K562 (cell line): Measurements from ENCODE around the gene CAMKV. TPM values are rescaled to one million over a fixed set of nuclear protein-coding genes. Genes with fewer than 3 reads are reported as not detected.

Experiments
- ATAC-seq: fragments of 200-7000 bp; cut with Tn5 transposase; 3 replicates; pipeline ENCODE4 v1.9.1; 2020; ENCODE audit warnings: moderate library complexity
- BruUV-seq: library from RNA; stranded (reverse); fragments of 400-500 nt; replicated peaks from 2 replicates; lab custom pipeline; 2021; lab: Mats Ljungman, UMichigan
- CTCF ChIA-PET: fragments of 300-600 bp; formaldehyde crosslinking; extraction: SDS; loops from one replicate; lab custom pipeline; 2021; ENCODE audit warnings: low intra/inter-chr PET ratio; lab: Yijun Ruan, JAX
- POLR2A ChIA-PET: fragments of 300-600, 350-650 bp; sonication (Branson Sonifier 250); formaldehyde crosslinking; extraction: SDS; loops from one replicate; lab custom pipeline; 2021; ENCODE audit warnings: antibody characterized with exemption, inconsistent platforms; lab: Yijun Ruan, JAX
- DNase-seq, 4 experiments: peaks; one replicate each; pipeline versions ENCODE4 v3.0.0 to v3.0.0-alpha.2; 2011 to 2018; ENCODE audit warnings: low spot score in 3 of 4, mixed read lengths in 3 of 4; ENCODE audit errors: extremely low read depth in 1 of 4
- FAIRE-seq: peaks from 2 replicates; lab custom pipeline; 2011; peaks lifted over from hg19 to GRCh38; lab: Jason Lieb, UNC
- H2AFZ ChIP-seq: 2 replicates; pipeline ENCODE4 v1.6.0; 2011; ENCODE audit warnings: low read depth, low read length, control low read depth, inconsistent platforms
- H3K27ac ChIP-seq: fragments of 200-600 bp; 3 replicates; pipeline ENCODE4 v1.8.0; 2011; ENCODE audit warnings: low read depth, mild to moderate bottlenecking, control low read depth, inconsistent platforms, low read length, moderate library complexity, mixed read lengths; ENCODE audit errors: extremely low read depth
- H3K27me3 ChIP-seq, 2 experiments: fragments of 300-600 bp in 1 of 2; 2 replicates in 1 of 2; 3 replicates in 1 of 2; pipeline versions ENCODE4 v1.6.0 to v1.8.0; 2011; ENCODE audit warnings: inconsistent platforms in 2 of 2, low read length in 2 of 2, mild to moderate bottlenecking in 1 of 2, mixed read lengths in 1 of 2, moderate library complexity in 1 of 2; ENCODE audit not compliant: control insufficient read depth in 2 of 2, insufficient read depth in 2 of 2
- H3K36me3 ChIP-seq: fragments of 300-600 bp; 3 replicates; pipeline ENCODE4 v1.8.0; 2011; ENCODE audit warnings: mild to moderate bottlenecking, low read length, inconsistent platforms; ENCODE audit not compliant: control insufficient read depth, insufficient read depth
- H3K4me1 ChIP-seq, 2 experiments: fragments of 200-600 bp in 1 of 2; replicated peaks in 1 of 2; 2 replicates in 1 of 2; 3 replicates in 1 of 2; pipeline versions ENCODE4 v1.5.1 to v1.8.0; 2011; ENCODE audit warnings: inconsistent platforms in 2 of 2, low read length in 2 of 2, mild to moderate bottlenecking in 1 of 2, mixed read lengths in 1 of 2, moderate library complexity in 1 of 2; ENCODE audit not compliant: control insufficient read depth in 2 of 2, insufficient read depth in 2 of 2
- H3K4me2 ChIP-seq: 2 replicates; pipeline ENCODE4 v1.6.1; 2011; ENCODE audit warnings: low read length, control low read depth, inconsistent platforms, mixed read lengths; ENCODE audit not compliant: insufficient read depth
- H3K4me3 ChIP-seq: fragments of 200-600 bp; sonication (generic), shearing (Covaris generic); 2 replicates; pipeline ENCODE4 v1.5.1; 2016; ENCODE audit warnings: control low read depth, inconsistent platforms
- H3K79me2 ChIP-seq: fragments of 200-600 bp; 3 replicates; pipeline ENCODE4 v1.8.0; 2011; ENCODE audit warnings: low read length, inconsistent platforms; ENCODE audit not compliant: control insufficient read depth, insufficient read depth
- H3K9ac ChIP-seq, 2 experiments: 2 replicates each; pipeline versions ENCODE4 v1.6.0 to v1.6.1; 2011; ENCODE audit warnings: low read depth in 2 of 2, low read length in 2 of 2, control low read depth in 1 of 2, inconsistent platforms in 1 of 2, mild to moderate bottlenecking in 1 of 2, mixed read lengths in 1 of 2; ENCODE audit not compliant: insufficient read depth in 1 of 2
- H3K9me1 ChIP-seq: one replicate; pipeline ENCODE4 v1.6.0; 2011; ENCODE audit warnings: inconsistent platforms, mild to moderate bottlenecking, low read length, moderate library complexity; ENCODE audit not compliant: control insufficient read depth, insufficient read depth
- H3K9me3 ChIP-seq: replicated peaks from 2 replicates; pipeline ENCODE4 v1.5.1; 2011; ENCODE audit warnings: low read depth, low read length, inconsistent platforms; ENCODE audit not compliant: control insufficient read depth, insufficient read depth
- H4K20me1 ChIP-seq: replicated peaks from 2 replicates; pipeline ENCODE4 v1.6.1; 2011; ENCODE audit warnings: low read length, inconsistent platforms, mixed read lengths; ENCODE audit not compliant: control insufficient read depth, insufficient read depth
- CEBPB ChIP-seq: fragments of 450-650 bp; IDR thresholded peaks from 2 replicates; pipeline ENCODE4 v1.6.1; 2016; ENCODE audit warnings: missing genetic modification characterization, missing compliant biosample characterization
- CEBPG ChIP-seq, 3 experiments: fragments of 200-800 bp in 1 of 3; sonication (Bioruptor generic) in 1 of 3; sonication (generic) in 1 of 3; formaldehyde crosslinking in 1 of 3; IDR thresholded peaks in 2 of 3; conservative IDR thresholded peaks in 1 of 3; 2 replicates each; pipeline versions ENCODE4 v1.6.1 to v1.8.0; 2016 to 2022; ENCODE audit warnings: missing compliant biosample characterization in 2 of 3, missing genetic modification characterization in 2 of 3, mild to moderate bottlenecking in 1 of 3, missing genetic modification reagents in 1 of 3
- WGBS: fragments of 100-300 bp; shearing (Covaris generic); methylation state at CpG from one replicate; pipeline ENCODE4 v1.1.6; 2016; ENCODE audit warnings: low coverage, mixed read lengths; ENCODE audit not compliant: insufficient coverage; ENCODE audit errors: missing lambda C conversion rate; 5-methylcytosine and 5-hydroxymethylcytosine counted together
- in situ Hi-C: fragments of 300-500 bp; cut with MboI; formaldehyde crosslinking; loops from 4 replicates; pipeline ENCODE4 v1.15.0; 2018; ENCODE audit warnings: inconsistent platforms, mixed read lengths
- intact Hi-C: fragments of 100-400 bp; cut with micrococcal nuclease; formaldehyde crosslinking; loops from 2 replicates; pipeline ENCODE4 v1.14.2; 2022
- polyA plus RNA-seq, 8 experiments: library from polyadenylated mRNA; depleted of rRNA in 4 of 8; stranded (reverse) in 5 of 8; unstranded in 3 of 8; fragments of >200 nt; fragmentation: Nextera tagmentation in 2 of 8; fragmentation: Illumina TruSeq in 1 of 8; extraction: Ambion mirVana in 2 of 8; extraction: Trizol in 1 of 8; gene quantifications; 2 replicates each; pipeline versions ENCODE4 v1.2.1 to v1.2.3, GENCODE V29; 2011 to 2014; ENCODE audit warnings: inconsistent platforms in 1 of 8, missing spikeins in 1 of 8
- total RNA-seq, 7 experiments: library from RNA; depleted of rRNA in 6 of 7; stranded (reverse); fragments of >200 nt in 6 of 7; fragmentation: Illumina TruSeq in 2 of 7; extraction: Trizol in 2 of 7; gene quantifications; 2 replicates each; pipeline versions ENCODE4 v1.2.1 to v1.2.3, GENCODE V29; 2011 to 2021; ENCODE audit warnings: low replicate concordance in 1 of 7
- TF ChIP-seq, protein P1 (sequence below): fragments of 450-650 bp; IDR thresholded peaks from 2 replicates; pipeline ENCODE4 v1.6.1; 2017; ENCODE audit warnings: antibody characterized with exemption

Gene CAMKV
- total and polyA plus RNA-seq, 9 of the 15 experiments (the other 6 are each of a cell fraction or from before 2014, with no cell fraction given), result 0.08 to 2.7 (median 0.79) TPM

GRCh38 chr3:49916686-49917085 lies 47.0 kb upstream of the CAMKV start:
- no peak for FAIRE-seq
- ChIA-PET POLR2A (no interaction called here), CTCF (no interaction called here)
- no peaks in the 10 kb centered on the region for H3K79me2 ChIP-seq
- no peak overlapping the region for H3K27ac ChIP-seq
- 0 out of 4 replicates have a peak overlapping the region, but pooled peaks of 1 of the 2 experiments have one; percentile 45 for H3K9ac ChIP-seq
- in situ Hi-C loops, result no loop called here
- H3K9me1 ChIP-seq, result no peaks in the 10 kb centered on the region
- no peaks in the 10 kb centered on the region for H3K27me3 ChIP-seq
- no TSS peak for BruUV-seq
- no peaks in the 10 kb centered on the region for H3K9me3 ChIP-seq
- TF ChIP-seq CEBPB (peak; percentile 94), CEBPG (CRISPR knock-in tag; IDR thresholded peaks at IDR 0.05) (peak; percentile 79), CEBPG (tag; conservative IDR thresholded peaks at IDR 0.05 in 1 of 2, IDR thresholded peaks at IDR 0.05 in 1 of 2) (peak; percentile 54 to 83)
- TF ChIP-seq, protein P1, sequence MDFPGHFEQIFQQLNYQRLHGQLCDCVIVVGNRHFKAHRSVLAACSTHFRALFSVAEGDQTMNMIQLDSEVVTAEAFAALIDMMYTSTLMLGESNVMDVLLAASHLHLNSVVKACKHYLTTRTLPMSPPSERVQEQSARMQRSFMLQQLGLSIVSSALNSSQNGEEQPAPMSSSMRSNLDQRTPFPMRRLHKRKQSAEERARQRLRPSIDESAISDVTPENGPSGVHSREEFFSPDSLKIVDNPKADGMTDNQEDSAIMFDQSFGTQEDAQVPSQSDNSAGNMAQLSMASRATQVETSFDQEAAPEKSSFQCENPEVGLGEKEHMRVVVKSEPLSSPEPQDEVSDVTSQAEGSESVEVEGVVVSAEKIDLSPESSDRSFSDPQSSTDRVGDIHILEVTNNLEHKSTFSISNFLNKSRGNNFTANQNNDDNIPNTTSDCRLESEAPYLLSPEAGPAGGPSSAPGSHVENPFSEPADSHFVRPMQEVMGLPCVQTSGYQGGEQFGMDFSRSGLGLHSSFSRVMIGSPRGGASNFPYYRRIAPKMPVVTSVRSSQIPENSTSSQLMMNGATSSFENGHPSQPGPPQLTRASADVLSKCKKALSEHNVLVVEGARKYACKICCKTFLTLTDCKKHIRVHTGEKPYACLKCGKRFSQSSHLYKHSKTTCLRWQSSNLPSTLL, result no peak
- H2AFZ ChIP-seq, result no peak overlapping the region
- H3K4me1 ChIP-seq, result peaks cover 2 to 5% of the 10 kb centered on the region in 2 experiments; a peak in 4 of 5 replicates
- H3K36me3 ChIP-seq, result peaks cover 20% of the 10 kb centered on the region; the same call in 2 of the 3 replicates
- H3K4me2 ChIP-seq, result no peak overlapping the region
- intact Hi-C loops, result no loop called here
- ATAC-seq, result no peak
- WGBS, result 67% methylated on average over 4 of the region's 5 CpGs
- H4K20me1 ChIP-seq, result no peaks in the 10 kb centered on the region
- no peak overlapping the region for H3K4me3 ChIP-seq
- no peak for DNase-seq
